Activated naive CD4-positive, alpha-beta T cell treated with anti-CD3 and anti-CD28 coated beads, Interleukin-2, amount 50 U/mL, for 24 hours (primary cell): ENCODE results near the gene RGR.
"Not testable (repeated sequence)": the region's sequence is repeated elsewhere in the genome, so short reads cannot be mapped to it uniquely, and the experiment has no call there.

Experiments
- H3K27ac Mint-ChIP-seq: one replicate; pipeline ENCODE4 v1.8.0; 2021; ENCODE audit warnings: mild to moderate bottlenecking, mixed read lengths
- H3K27me3 Mint-ChIP-seq: one replicate; pipeline ENCODE4 v1.8.0; 2021; ENCODE audit warnings: mixed read lengths
- H3K36me3 Mint-ChIP-seq: one replicate; pipeline ENCODE4 v1.8.0; 2021; ENCODE audit warnings: mixed read lengths
- H3K4me1 Mint-ChIP-seq: one replicate; pipeline ENCODE4 v1.8.0; 2021; ENCODE audit warnings: mixed read lengths
- H3K4me3 Mint-ChIP-seq: one replicate; pipeline ENCODE4 v1.8.0; 2021; ENCODE audit warnings: mild to moderate bottlenecking, mixed read lengths
- H3K9me3 Mint-ChIP-seq: one replicate; pipeline ENCODE4 v1.8.0; 2021; ENCODE audit warnings: mixed read lengths

Gene RGR

GRCh38 chr10:84263716-84264115, 18.9 kb downstream of the RGR start:
- H3K4me1 Mint-ChIP-seq: peaks cover 10% of the 10 kb centered on the region
- no peak overlapping the region for H3K4me3 Mint-ChIP-seq
- H3K9me3 Mint-ChIP-seq: no peaks in the 10 kb centered on the region
- no peaks in the 10 kb centered on the region for H3K36me3 Mint-ChIP-seq
- no peak overlapping the region for H3K27ac Mint-ChIP-seq
- peaks cover 12% of the 10 kb centered on the region for H3K27me3 Mint-ChIP-seq

GRCh38 chr10:84264611-84265141, 19.8 kb downstream of the RGR start:
- Mint-ChIP-seq H3K4me3 (no peak overlapping the region), H3K27ac (no peak overlapping the region), H3K27me3 (peaks cover 5% of the 10 kb centered on the region), H3K4me1 (peaks cover 10% of the 10 kb centered on the region), H3K9me3 (no peaks in the 10 kb centered on the region), H3K36me3 (no peaks in the 10 kb centered on the region)

DNA sequence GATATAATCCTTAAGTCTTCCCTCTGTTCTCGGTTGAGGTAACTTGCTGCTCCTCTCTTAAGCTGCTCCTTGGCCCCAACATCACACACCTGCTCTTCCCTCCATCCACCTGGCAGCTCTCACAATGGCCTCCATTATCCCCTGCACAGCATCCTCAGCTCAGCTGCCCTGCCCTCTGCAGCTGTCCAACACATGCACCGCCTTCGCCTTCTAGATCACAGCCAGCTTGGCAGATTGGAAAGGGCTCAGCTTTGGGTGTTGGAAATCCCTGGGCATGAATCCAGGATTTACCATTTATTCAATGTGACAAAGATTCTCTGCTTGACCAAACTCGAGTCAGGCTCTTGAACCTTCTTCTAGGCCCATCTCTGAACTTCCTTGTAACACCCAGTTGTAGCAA, 20.6 kb downstream of the RGR start:
- Mint-ChIP-seq H3K36me3 (no peaks in the 10 kb centered on the region), H3K9me3 (no peaks in the 10 kb centered on the region), H3K27me3 (peaks cover 5% of the 10 kb centered on the region), H3K4me1 (peaks cover 11% of the 10 kb centered on the region), H3K27ac (no peak overlapping the region), H3K4me3 (no peak overlapping the region)

GRCh38 chr10:84267503-84268126, 22.8 kb downstream of the RGR start:
- Mint-ChIP-seq H3K4me1 (peaks cover 15% of the 10 kb centered on the region), H3K27ac (no peak overlapping the region), H3K4me3 (no peak overlapping the region), H3K9me3 (no peaks in the 10 kb centered on the region), H3K27me3 (peaks cover 4% of the 10 kb centered on the region), H3K36me3 (no peaks in the 10 kb centered on the region)

DNA sequence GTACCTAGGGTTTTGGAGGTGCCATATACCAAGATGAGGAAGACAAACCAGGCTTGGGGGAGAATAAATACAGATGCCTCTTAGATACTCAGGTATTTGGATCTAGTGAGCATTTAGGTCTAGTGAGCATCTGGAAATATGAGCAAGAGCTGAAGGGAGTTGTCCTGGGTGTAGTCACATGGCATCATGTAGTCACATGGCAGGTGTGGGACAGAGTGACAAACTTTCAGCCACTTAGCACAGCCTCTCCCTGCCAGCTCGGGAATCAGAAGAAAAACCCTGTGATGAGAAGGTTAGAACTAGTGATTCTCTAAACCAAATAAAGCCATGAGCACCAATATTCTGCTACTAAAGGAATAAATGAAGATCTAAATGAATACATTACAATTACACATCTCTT, 24.3 kb downstream of the RGR start:
- Mint-ChIP-seq H3K36me3 (no peaks in the 10 kb centered on the region), H3K9me3 (no peaks in the 10 kb centered on the region), H3K4me1 (peaks cover 15% of the 10 kb centered on the region), H3K4me3 (no peak overlapping the region), H3K27ac (no peak overlapping the region), H3K27me3 (peaks cover 2% of the 10 kb centered on the region)

- H3K27me3 Mint-ChIP-seq: no peaks in the 10 kb centered on the region
- peaks cover 10% of the 10 kb centered on the region for H3K4me1 Mint-ChIP-seq
- no peaks in the 10 kb centered on the region for H3K36me3 Mint-ChIP-seq
- no peak overlapping the region for H3K27ac Mint-ChIP-seq
- H3K9me3 Mint-ChIP-seq: no peaks in the 10 kb centered on the region
- no peak overlapping the region for H3K4me3 Mint-ChIP-seq
Measured at GRCh38 chr10:84269773-84270172, 24.9 kb downstream of the RGR start.

DNA sequence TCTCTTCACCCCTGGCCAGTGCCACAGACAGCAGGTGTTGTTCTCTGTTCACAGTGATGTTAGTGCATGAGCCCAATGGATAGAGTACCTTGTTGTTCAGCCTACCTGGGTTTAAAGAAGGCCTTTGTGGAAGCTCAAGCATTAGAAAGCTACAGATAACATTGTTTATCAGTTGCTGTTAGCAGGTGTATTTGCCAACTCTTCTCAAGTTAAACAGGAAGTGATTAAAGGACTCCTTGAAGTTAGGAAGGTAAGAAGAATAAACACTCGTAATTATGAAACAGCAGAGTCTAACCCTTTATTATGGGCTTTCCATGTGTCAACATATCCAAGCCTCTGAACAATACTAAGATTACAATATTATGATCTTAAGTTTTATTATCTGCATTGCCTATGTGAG, 25.9 kb downstream of the RGR start:
- Mint-ChIP-seq H3K9me3 (no peaks in the 10 kb centered on the region), H3K4me1 (peaks cover 10% of the 10 kb centered on the region), H3K4me3 (no peak overlapping the region), H3K36me3 (no peaks in the 10 kb centered on the region), H3K27ac (peak overlapping the region; percentile 69), H3K27me3 (no peaks in the 10 kb centered on the region)

DNA sequence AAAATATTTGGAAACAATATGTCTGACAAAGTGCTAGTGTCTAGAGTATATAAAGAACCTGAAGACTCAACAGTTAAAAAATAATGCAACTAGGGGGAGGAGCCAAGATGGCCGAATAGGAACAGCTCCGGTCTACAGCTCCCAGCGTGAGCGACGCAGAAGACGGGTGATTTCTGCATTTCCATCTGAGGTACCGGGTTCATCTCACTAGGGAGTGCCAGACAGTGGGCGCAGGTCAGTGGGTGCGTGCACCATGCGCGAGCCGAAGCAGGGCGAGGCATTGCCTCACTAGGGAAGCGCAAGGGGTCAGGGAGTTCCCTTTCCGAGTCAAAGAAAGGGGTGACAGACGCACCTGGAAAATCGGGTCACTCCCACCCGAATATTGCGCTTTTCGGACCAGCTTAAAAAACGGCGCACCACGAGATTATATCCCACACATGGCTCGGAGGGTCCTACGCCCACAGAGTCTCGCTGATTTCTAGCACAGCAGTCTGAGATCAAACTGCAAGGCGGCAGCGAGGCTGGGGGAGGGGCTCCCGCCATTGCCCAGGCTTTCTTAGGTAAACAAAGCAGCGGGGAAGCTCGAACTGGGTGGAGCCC, 35.1 kb downstream of the RGR start:
- H3K36me3 Mint-ChIP-seq, H3K4me3 Mint-ChIP-seq, H3K27ac Mint-ChIP-seq, H3K9me3 Mint-ChIP-seq, H3K27me3 Mint-ChIP-seq, H3K4me1 Mint-ChIP-seq: not testable (repeated sequence)

- no peaks in the 10 kb centered on the region for H3K27me3 Mint-ChIP-seq
- H3K36me3 Mint-ChIP-seq: no peaks in the 10 kb centered on the region
Measured at GRCh38 chr10:84286695-84287094, 41.8 kb downstream of the RGR start.

DNA sequence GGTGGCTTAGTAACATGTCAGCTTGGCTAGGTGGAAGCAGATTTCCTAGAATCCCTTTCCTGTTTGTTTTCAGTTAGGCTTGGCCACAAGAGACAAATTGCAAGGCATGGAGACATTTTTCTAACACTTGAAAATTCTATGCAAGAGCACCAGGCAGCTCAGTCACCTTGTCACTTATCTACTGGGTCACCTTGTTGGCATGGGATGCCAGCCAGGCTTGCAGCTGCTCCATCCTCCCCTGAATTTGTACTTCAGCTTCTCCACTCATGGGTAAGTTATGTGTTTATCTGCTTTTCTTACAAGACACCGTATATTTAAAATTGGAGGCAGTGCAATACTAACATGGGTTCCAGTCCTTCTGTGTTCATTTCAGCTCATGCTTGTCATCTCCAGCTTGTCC, 43.3 kb downstream of the RGR start:
- H3K36me3 Mint-ChIP-seq: no peaks in the 10 kb centered on the region
- H3K27me3 Mint-ChIP-seq: no peaks in the 10 kb centered on the region
- H3K9me3 Mint-ChIP-seq: no peaks in the 10 kb centered on the region
- no peak overlapping the region for H3K4me3 Mint-ChIP-seq
- no peak overlapping the region for H3K27ac Mint-ChIP-seq
- no peaks in the 10 kb centered on the region for H3K4me1 Mint-ChIP-seq

More at GRCh38 chr10:84286695-84287094, 41.8 kb downstream of the RGR start:
- no peaks in the 10 kb centered on the region for H3K9me3 Mint-ChIP-seq
- H3K4me3 Mint-ChIP-seq: no peak overlapping the region
- H3K4me1 Mint-ChIP-seq: no peaks in the 10 kb centered on the region
- no peak overlapping the region for H3K27ac Mint-ChIP-seq

DNA sequence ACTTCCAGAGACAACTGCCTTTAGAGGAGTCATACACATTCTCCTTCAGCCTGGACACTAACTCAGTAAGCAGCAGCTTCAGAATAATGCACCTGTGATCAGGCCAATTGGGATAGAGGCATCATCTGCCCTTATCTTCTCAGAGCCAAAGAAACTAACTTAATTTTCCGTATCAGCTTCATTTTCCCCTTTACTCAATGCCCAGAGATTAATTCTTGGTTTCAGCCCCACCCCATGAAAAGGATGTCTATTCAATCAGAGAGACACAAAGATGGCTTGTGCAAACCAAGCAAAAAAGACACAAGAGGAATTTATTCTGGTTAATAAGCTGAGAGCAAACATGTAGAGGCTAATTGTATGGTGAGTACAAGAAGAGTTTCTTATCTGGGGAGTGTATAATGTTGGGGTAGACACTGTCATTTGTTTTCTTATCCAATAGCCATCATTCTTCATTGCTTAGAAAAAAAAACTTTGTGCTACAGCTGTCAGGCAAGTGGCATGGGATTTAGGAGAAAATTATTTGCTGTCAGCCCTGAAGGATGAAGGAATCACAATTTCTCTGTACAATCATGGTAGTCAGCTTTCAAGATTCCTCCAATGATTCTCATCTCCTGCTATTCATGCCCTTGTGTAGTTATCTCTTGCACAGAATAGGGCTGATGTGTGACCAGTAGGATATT, 44.8 kb downstream of the RGR start:
- no peak overlapping the region for H3K4me3 Mint-ChIP-seq
- no peaks in the 10 kb centered on the region for H3K4me1 Mint-ChIP-seq

GRCh38 chr10:84290235-84290634, 45.4 kb downstream of the RGR start:
- H3K36me3 Mint-ChIP-seq: no peaks in the 10 kb centered on the region
- no peak overlapping the region for H3K4me3 Mint-ChIP-seq
- no peaks in the 10 kb centered on the region for H3K27me3 Mint-ChIP-seq
- no peaks in the 10 kb centered on the region for H3K4me1 Mint-ChIP-seq
- H3K27ac Mint-ChIP-seq: no peak overlapping the region
- no peaks in the 10 kb centered on the region for H3K9me3 Mint-ChIP-seq

More for the DNA sequence above, 44.8 kb downstream of the RGR start:
- H3K27ac Mint-ChIP-seq: no peak overlapping the region
- H3K27me3 Mint-ChIP-seq: no peaks in the 10 kb centered on the region
- H3K36me3 Mint-ChIP-seq: no peaks in the 10 kb centered on the region
- no peaks in the 10 kb centered on the region for H3K9me3 Mint-ChIP-seq

- no peaks in the 10 kb centered on the region for H3K27me3 Mint-ChIP-seq
- H3K9me3 Mint-ChIP-seq: no peaks in the 10 kb centered on the region
- no peaks in the 10 kb centered on the region for H3K36me3 Mint-ChIP-seq
- no peak overlapping the region for H3K4me3 Mint-ChIP-seq
- H3K27ac Mint-ChIP-seq: no peak overlapping the region
- no peaks in the 10 kb centered on the region for H3K4me1 Mint-ChIP-seq
Measured at GRCh38 chr10:84291384-84291783, 46.5 kb downstream of the RGR start.

DNA sequence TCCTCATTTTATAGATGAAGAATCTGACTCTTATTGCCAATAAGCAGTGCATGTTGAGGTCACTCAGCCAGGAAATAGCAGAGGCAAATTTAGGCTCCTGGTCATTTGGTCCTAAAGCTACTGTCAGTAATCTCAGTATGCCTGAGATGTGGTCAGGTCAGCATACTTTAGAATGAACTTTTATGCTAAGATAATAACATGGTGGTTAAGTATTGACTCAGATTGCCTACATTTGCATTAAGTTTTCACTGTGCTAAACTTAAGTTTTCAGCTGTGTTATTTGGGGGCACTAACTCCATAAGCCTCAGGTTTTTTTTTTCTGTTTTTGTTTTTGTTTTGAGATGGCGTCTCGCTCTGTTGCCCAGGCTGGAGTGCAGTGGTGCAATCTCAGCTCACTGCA, 47.6 kb downstream of the RGR start:
- H3K27me3 Mint-ChIP-seq: no peaks in the 10 kb centered on the region
- H3K4me1 Mint-ChIP-seq: no peaks in the 10 kb centered on the region
- no peak overlapping the region for H3K4me3 Mint-ChIP-seq
- no peaks in the 10 kb centered on the region for H3K36me3 Mint-ChIP-seq
- H3K9me3 Mint-ChIP-seq: no peaks in the 10 kb centered on the region
- H3K27ac Mint-ChIP-seq: no peak overlapping the region

DNA sequence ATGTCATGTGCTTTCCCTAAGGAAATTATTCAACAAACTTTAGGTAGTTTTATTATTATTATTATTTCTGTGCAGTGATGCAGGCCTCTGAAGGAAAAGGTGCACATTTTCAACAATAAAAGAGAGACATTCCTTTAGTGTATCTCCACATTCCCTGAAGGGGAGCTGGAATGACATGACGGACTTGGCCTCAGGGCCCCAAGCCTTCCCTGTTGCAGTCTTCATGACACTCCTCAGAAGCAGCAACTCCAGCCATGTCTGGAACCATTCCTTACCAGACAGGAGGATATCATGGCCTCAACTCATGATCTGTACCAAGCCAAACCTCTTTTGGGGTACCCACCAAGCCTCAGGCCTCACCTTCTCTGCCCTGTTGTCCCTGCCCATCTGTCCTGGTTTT, 48.3 kb downstream of the RGR start:
- Mint-ChIP-seq H3K27ac (no peak overlapping the region), H3K27me3 (no peaks in the 10 kb centered on the region), H3K9me3 (no peaks in the 10 kb centered on the region), H3K4me1 (no peaks in the 10 kb centered on the region), H3K4me3 (no peak overlapping the region), H3K36me3 (no peaks in the 10 kb centered on the region)

GRCh38 chr10:84293574-84294016, 48.7 kb downstream of the RGR start:
- H3K36me3 Mint-ChIP-seq: no peaks in the 10 kb centered on the region
- no peak overlapping the region for H3K27ac Mint-ChIP-seq
- no peaks in the 10 kb centered on the region for H3K27me3 Mint-ChIP-seq
- no peaks in the 10 kb centered on the region for H3K9me3 Mint-ChIP-seq
- H3K4me3 Mint-ChIP-seq: no peak overlapping the region
- H3K4me1 Mint-ChIP-seq: no peaks in the 10 kb centered on the region
